SK-N-SH (cell line): ENCODE measurements around the gene TOMM40L. TPM values are rescaled to one million over a fixed set of nuclear protein-coding genes. Genes with fewer than 3 reads are reported as not detected.

Experiments used
- CTCF ChIA-PET: fragments of 300-600, 350-600 bp; formaldehyde crosslinking; extraction: SDS; loops from one replicate; lab custom pipeline; 2021; lab: Yijun Ruan, JAX
- POLR2A ChIA-PET: fragments of 350-600 bp; sonication (Branson Sonifier 250); formaldehyde crosslinking; extraction: SDS; loops from one replicate; lab custom pipeline; 2020; ENCODE audit warnings: antibody characterized with exemption, inconsistent platforms; lab: Yijun Ruan, JAX
- DNase-seq: peaks from one replicate; pipeline ENCODE4 v3.0.0; 2012
- H2AFZ ChIP-seq: fragments of 200-600 bp; sonication (generic); 2 replicates; pipeline ENCODE4 v1.8.1; 2016; ENCODE audit warnings: antibody characterized with exemption, mild to moderate bottlenecking, low read depth
- H3F3A ChIP-seq: fragments of 200-600 bp; sonication (generic); replicated peaks from 2 replicates; pipeline ENCODE3; 2016; ENCODE audit warnings: antibody characterized with exemption, mild to moderate bottlenecking; ENCODE audit not compliant: insufficient read depth
- H3K27ac ChIP-seq, 2 experiments: fragments of 200-500 bp in 1 of 2; fragments of 200-600 bp in 1 of 2; sonication (Bioruptor generic) in 1 of 2; sonication (generic), shearing (Covaris generic) in 1 of 2; 2 replicates each; pipeline versions ENCODE4 v1.5.1 to v1.6.1; 2014 to 2016; ENCODE audit warnings: low read depth in 2 of 2, inconsistent platforms in 1 of 2, low read length in 1 of 2, mild to moderate bottlenecking in 1 of 2, mixed read lengths in 1 of 2
- H3K27me3 ChIP-seq: fragments of 200-600 bp; sonication (generic), shearing (Covaris generic); 2 replicates; pipeline ENCODE4 v1.6.1; 2016; ENCODE audit warnings: mixed run types; ENCODE audit not compliant: insufficient read depth
- H3K36me3 ChIP-seq, 2 experiments: fragments of 200-500 bp in 1 of 2; fragments of 200-600 bp in 1 of 2; sonication (Bioruptor generic) in 1 of 2; sonication (generic) in 1 of 2; replicated peaks in 1 of 2; 2 replicates each; pipeline versions ENCODE3 to v1.5.1; 2014 to 2016; ENCODE audit warnings: low read length in 1 of 2, mild to moderate bottlenecking in 1 of 2; ENCODE audit not compliant: insufficient read depth in 2 of 2, control insufficient read depth in 1 of 2
- H3K4me1 ChIP-seq, 2 experiments: fragments of 200-500 bp in 1 of 2; fragments of 200-600 bp in 1 of 2; sonication (Bioruptor generic) in 1 of 2; sonication (generic), shearing (Covaris generic) in 1 of 2; 2 replicates each; pipeline versions ENCODE4 v1.5.1 to v1.6.1; 2014 to 2016; ENCODE audit warnings: low read depth in 1 of 2, low read length in 1 of 2, mixed run types in 1 of 2; ENCODE audit not compliant: insufficient read depth in 2 of 2, control insufficient read depth in 1 of 2
- H3K4me2 ChIP-seq: fragments of 200-600 bp; sonication (generic), shearing (Covaris generic); 2 replicates; pipeline ENCODE4 v1.6.1; 2017; ENCODE audit warnings: mixed run types
- H3K4me3 ChIP-seq, 2 experiments: fragments of 200-500 bp in 1 of 2; fragments of 200-600 bp in 1 of 2; sonication (Bioruptor generic) in 1 of 2; sonication (generic), shearing (Covaris generic) in 1 of 2; 2 replicates each; pipeline versions ENCODE4 v1.5.1 to v1.8.1; 2014 to 2016; ENCODE audit warnings: low read depth in 2 of 2, inconsistent platforms in 1 of 2, low read length in 1 of 2, mild to moderate bottlenecking in 1 of 2, mixed read lengths in 1 of 2, moderate library complexity in 1 of 2
- H3K79me2 ChIP-seq: fragments of 200-600 bp; sonication (generic); 2 replicates; pipeline ENCODE4 v1.8.1; 2017; ENCODE audit warnings: mild to moderate bottlenecking; ENCODE audit not compliant: insufficient read depth
- H3K9ac ChIP-seq: fragments of 200-600 bp; sonication (generic); 2 replicates; pipeline ENCODE4 v1.6.1; 2017; ENCODE audit warnings: mixed run types
- H3K9me2 ChIP-seq: fragments of 200-600 bp; sonication (generic); 2 replicates; pipeline ENCODE4 v1.6.1; 2017; ENCODE audit warnings: mixed run types
- H3K9me3 ChIP-seq: fragments of 200-600 bp; sonication (generic); 2 replicates; pipeline ENCODE4 v1.6.1; 2017; ENCODE audit warnings: mixed run types, mild to moderate bottlenecking, moderate library complexity
- H4K20me1 ChIP-seq: fragments of 200-600 bp; sonication (generic); 2 replicates; pipeline ENCODE4 v1.6.1; 2017; ENCODE audit warnings: mild to moderate bottlenecking, mixed run types; ENCODE audit not compliant: insufficient read depth
- ELF1 ChIP-seq: IDR thresholded peaks from 2 replicates; pipeline ENCODE4 v1.4.0; 2012
- EP300 ChIP-seq, 2 experiments: IDR thresholded peaks; 2 replicates each; pipeline versions ENCODE4 v1.4.0 to v1.6.1; 2012; ENCODE audit warnings: borderline replicate concordance in 1 of 2, low read depth in 1 of 2, low read length in 1 of 2
- FOSL2 ChIP-seq: IDR thresholded peaks from 2 replicates; pipeline ENCODE4 v1.4.0; 2012; ENCODE audit warnings: low read depth, mild to moderate bottlenecking, moderate library complexity, borderline replicate concordance
- JUND ChIP-seq: IDR thresholded peaks from 2 replicates; pipeline ENCODE4 v1.4.0; 2012
- MXI1 ChIP-seq: IDR thresholded peaks from 2 replicates; pipeline ENCODE4 v1.6.1; 2012; ENCODE audit warnings: mild to moderate bottlenecking, low read depth, low read length, improper control_type of control experiment
- NFIC ChIP-seq: IDR thresholded peaks from 2 replicates; pipeline ENCODE4 v1.4.0; 2012; ENCODE audit warnings: borderline replicate concordance
- NRF1 ChIP-seq: IDR thresholded peaks from 2 replicates; pipeline ENCODE4 v1.6.1; 2012; ENCODE audit warnings: low read depth, mild to moderate bottlenecking, low read length
- POLR2AphosphoS5 ChIP-seq: IDR thresholded peaks from 2 replicates; pipeline ENCODE4 v1.6.1; 2012; ENCODE audit warnings: low read depth, low read length
- RAD21 ChIP-seq: IDR thresholded peaks from 2 replicates; pipeline ENCODE4 v1.6.1; 2012; ENCODE audit warnings: mild to moderate bottlenecking, low read length
- RCOR1 ChIP-seq: fragments of 150-350 bp; IDR thresholded peaks from 2 replicates; pipeline ENCODE4 v1.6.1; 2017; ENCODE audit warnings: antibody characterized with exemption, low read length
- RFX5 ChIP-seq: IDR thresholded peaks from 2 replicates; pipeline ENCODE4 v1.6.1; 2012; ENCODE audit warnings: mild to moderate bottlenecking, improper control_type of control experiment, low read length
- YY1 ChIP-seq: IDR thresholded peaks from 2 replicates; pipeline ENCODE4 v1.4.0; 2012; ENCODE audit warnings: low read depth, mild to moderate bottlenecking
- WGBS: methylation state at CpG from one replicate; pipeline ENCODE4 v1.1.6; 2017; ENCODE audit warnings: low lambda C conversion rate; 5-methylcytosine and 5-hydroxymethylcytosine counted together
- polyA plus RNA-seq, 3 experiments: library from polyadenylated mRNA; depleted of rRNA; stranded (reverse); fragments of >200 nt; gene quantifications; 2 replicates each; pipeline ENCODE4 v1.2.3, GENCODE V29; 2012
- TF ChIP-seq, protein P1 (sequence below): IDR thresholded peaks from 2 replicates; pipeline ENCODE4 v1.4.0; 2012; ENCODE audit warnings: low read depth, borderline replicate concordance
- TF ChIP-seq, protein P2 (sequence below): IDR thresholded peaks from 2 replicates; pipeline ENCODE4 v1.4.0; 2012; ENCODE audit warnings: low read depth
- TF ChIP-seq, protein P3 (sequence below): fragments of 150-350 bp; IDR thresholded peaks from 2 replicates; pipeline ENCODE4 v1.6.1; 2017; ENCODE audit warnings: antibody characterized with exemption, low read length, low read depth, borderline replicate concordance
- TF ChIP-seq, protein P4 (sequence below): IDR thresholded peaks from 2 replicates; pipeline ENCODE4 v1.4.0; 2012; ENCODE audit warnings: low read depth, borderline replicate concordance

TOMM40L gene
- polyA plus RNA-seq, 1 of the 3 experiments (the other 2 are of a cell fraction), result 9.7 TPM

DNA sequence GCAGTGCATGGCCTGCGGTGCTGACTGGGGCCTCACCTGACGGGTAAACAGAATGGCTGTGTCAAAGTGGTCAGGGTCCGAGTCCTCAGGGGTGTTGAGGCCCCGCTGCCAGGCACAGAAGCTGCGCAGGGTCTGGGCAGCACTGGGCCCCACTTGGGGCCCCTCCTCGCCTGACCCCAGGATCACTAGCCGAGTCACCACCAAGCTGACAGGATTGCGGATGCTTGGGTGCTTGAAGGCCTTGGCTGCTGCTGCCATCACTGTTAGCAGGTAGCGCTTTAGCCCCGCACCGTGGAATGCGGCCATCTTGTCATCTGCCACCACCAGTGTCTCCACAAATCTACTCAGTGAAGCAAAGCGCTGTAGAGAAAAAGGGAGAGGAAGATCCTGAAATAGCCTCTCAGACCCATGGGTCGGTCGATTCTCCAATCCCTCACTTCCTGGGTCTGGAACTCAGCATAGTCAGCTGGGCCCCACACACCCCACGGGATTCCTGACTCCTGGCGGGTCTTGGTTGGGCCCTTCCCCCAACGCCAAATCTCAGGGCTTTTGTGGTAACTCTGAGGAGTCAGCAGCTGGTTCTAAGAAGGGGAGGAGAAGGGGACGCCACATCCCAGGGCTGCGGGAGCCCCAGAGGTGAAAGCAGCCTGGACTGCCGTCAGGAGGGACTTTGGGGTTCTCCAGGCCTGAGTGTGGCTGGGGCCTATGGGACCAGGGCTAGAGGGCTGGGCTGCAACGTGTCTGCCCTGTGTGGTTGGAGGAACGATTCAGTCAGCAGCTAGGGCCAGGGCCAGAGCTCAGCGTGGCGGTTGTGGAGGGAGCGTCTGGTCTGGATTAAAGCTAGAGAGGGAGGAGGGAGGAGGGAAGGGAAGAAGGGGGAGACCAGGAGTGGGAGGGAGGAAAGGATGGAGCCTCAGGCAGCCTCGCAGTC lies 29.1 kb upstream of the TOMM40L start (continued):
- TF ChIP-seq, protein P1, sequence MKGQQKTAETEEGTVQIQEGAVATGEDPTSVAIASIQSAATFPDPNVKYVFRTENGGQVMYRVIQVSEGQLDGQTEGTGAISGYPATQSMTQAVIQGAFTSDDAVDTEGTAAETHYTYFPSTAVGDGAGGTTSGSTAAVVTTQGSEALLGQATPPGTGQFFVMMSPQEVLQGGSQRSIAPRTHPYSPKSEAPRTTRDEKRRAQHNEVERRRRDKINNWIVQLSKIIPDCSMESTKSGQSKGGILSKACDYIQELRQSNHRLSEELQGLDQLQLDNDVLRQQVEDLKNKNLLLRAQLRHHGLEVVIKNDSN, result no peak
- TF ChIP-seq, protein P2, sequence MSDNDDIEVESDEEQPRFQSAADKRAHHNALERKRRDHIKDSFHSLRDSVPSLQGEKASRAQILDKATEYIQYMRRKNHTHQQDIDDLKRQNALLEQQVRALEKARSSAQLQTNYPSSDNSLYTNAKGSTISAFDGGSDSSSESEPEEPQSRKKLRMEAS, result peak; percentile 77
- no peak for TF ChIP-seq NFIC
- TF ChIP-seq MXI1, result peak; percentile 92
- TF ChIP-seq RFX5, result no peak
- TF ChIP-seq JUND, result no peak
- no peak for TF ChIP-seq RAD21
- TF ChIP-seq RCOR1, result 0 out of 2 replicates have a peak, but pooled peaks have one; percentile 21
- no peak; the same call in 1 of the 2 replicates for TF ChIP-seq YY1
- TF ChIP-seq, protein P3, sequence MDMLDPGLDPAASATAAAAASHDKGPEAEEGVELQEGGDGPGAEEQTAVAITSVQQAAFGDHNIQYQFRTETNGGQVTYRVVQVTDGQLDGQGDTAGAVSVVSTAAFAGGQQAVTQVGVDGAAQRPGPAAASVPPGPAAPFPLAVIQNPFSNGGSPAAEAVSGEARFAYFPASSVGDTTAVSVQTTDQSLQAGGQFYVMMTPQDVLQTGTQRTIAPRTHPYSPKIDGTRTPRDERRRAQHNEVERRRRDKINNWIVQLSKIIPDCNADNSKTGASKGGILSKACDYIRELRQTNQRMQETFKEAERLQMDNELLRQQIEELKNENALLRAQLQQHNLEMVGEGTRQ, result no peak
- TF ChIP-seq POLR2AphosphoS5, result peak; percentile 77
- TF ChIP-seq FOSL2, result no peak
- no peak for TF ChIP-seq ELF1
- TF ChIP-seq, protein P4, sequence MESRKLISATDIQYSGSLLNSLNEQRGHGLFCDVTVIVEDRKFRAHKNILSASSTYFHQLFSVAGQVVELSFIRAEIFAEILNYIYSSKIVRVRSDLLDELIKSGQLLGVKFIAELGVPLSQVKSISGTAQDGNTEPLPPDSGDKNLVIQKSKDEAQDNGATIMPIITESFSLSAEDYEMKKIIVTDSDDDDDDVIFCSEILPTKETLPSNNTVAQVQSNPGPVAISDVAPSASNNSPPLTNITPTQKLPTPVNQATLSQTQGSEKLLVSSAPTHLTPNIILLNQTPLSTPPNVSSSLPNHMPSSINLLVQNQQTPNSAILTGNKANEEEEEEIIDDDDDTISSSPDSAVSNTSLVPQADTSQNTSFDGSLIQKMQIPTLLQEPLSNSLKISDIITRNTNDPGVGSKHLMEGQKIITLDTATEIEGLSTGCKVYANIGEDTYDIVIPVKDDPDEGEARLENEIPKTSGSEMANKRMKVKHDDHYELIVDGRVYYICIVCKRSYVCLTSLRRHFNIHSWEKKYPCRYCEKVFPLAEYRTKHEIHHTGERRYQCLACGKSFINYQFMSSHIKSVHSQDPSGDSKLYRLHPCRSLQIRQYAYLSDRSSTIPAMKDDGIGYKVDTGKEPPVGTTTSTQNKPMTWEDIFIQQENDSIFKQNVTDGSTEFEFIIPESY, result no peak
- no peak for TF ChIP-seq NRF1

DNA sequence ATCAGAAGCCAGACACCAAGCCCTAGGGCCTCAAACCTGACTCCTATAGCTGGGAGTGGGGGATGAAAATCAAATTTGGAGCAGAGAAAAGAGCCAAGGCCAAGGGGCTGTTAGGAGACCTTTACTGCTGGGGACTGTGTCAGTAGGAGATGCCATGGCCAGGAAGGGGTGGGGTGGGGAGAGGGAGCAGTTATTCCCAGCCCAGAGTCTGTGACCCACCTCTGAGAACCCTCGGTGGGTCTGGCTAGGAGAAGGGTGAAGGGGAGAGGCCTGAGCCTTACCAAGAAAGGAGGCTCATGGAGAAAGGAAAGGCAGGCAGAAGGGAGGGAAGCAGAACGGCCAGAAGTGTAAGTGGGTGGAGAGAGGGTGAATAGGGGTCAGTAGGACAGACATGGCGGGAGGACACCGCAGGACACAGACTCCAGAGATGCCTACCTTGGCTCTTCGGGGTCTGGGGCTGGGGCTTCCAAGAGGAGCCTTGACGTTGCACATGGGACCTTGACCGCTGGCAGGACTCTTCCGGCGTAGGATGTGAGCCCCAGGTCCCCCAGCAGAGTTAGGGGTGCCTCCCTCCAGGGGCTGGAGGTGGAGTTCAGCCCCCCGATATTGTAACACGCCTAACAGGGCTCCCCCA lies 28.2 kb upstream of the TOMM40L start:
- no peak for DNase-seq

More for the DNA sequence above, 28.2 kb upstream of the TOMM40L start:
- Histone ChIP-seq H3K79me2 (peaks cover 5% of the 10 kb centered on the region), H3K4me2 (peak overlapping the region; percentile 79), H3K27me3 (no peaks in the 10 kb centered on the region), H2AFZ (peak overlapping the region; percentile 94), H3K9me2 (no peaks in the 10 kb centered on the region), H3K27ac (peak overlapping the region; percentile 84 to 99), H3K4me3 (peak overlapping the region; percentile 42 to 57), H3K9me3 (no peaks in the 10 kb centered on the region), H4K20me1 (no peaks in the 10 kb centered on the region), H3K4me1 (peaks cover 28 to 75% of the 10 kb centered on the region in 2 experiments), H3K9ac (peak overlapping the region; percentile 66), H3F3A (peaks cover 4% of the 10 kb centered on the region), H3K36me3 (peaks cover 0 to 4% of the 10 kb centered on the region in 2 experiments)
- TF ChIP-seq EP300 (IDR thresholded peaks at IDR 0.05; ENCODE audit: borderline replicate concordance in 1 of 2, low read depth in 1 of 2, low read length in 1 of 2) (0 out of 4 replicates have a peak, but pooled peaks of 1 of the 2 experiments have one; percentile 17), RCOR1 (no peak)
- 56% methylated on average over 11 of the region's 11 CpGs for WGBS
- CTCF ChIA-PET, result interaction anchor here (0.8 to 7.0 kb wide), 6 partner anchors 11 to 184 kb away, joined by 3 to 62 read pairs (median 4); partner anchors contain the start of gene TOMM40L
- POLR2A ChIA-PET, result interaction anchor here (0.6 to 1.5 kb wide), 6 partner anchors 11 to 529 kb away, joined by 3 to 7 read pairs (median 4); partner anchors contain the start of genes PPOX and TOMM40L
